A673 (cell line): ENCODE measurements around the gene WIPF3. TPM values are rescaled to one million over a fixed set of nuclear protein-coding genes. Genes with fewer than 3 reads are reported as not detected.
A peak's percentile ranks its signal among the peaks of the same experiment; 100 is the strongest.

Experiments
- BruUV-seq: library from RNA; stranded (reverse); fragments of 400-500 nt; replicated peaks from 2 replicates; lab custom pipeline; 2021; lab: Mats Ljungman, UMichigan
- CTCF ChIA-PET: fragments of 300-600 bp; sonication (Branson Sonifier 250); formaldehyde crosslinking; loops from one replicate; lab custom pipeline; 2022; ENCODE audit warnings: antibody characterized with exemption; lab: Charles Lee
- POLR2A ChIA-PET: fragments of 300-600 bp; sonication (Branson Sonifier 250); formaldehyde crosslinking; loops from one replicate; lab custom pipeline; 2022; ENCODE audit warnings: antibody characterized with exemption; ENCODE audit not compliant: low non-redundant PET; lab: Charles Lee
- DNase-seq: peaks from one replicate; pipeline ENCODE4 v3.0.0-alpha.2; 2015; ENCODE audit warnings: low spot score
- H3K27ac ChIP-seq: fragments of 200-600 bp; sonication (generic); 2 replicates; pipeline ENCODE4 v1.5.1; 2016; ENCODE audit warnings: mixed run types, low read depth, mild to moderate bottlenecking, mixed read lengths, antibody characterized with exemption, low read length; ENCODE audit not compliant: poor library complexity, severe bottlenecking
- H3K27me3 ChIP-seq: fragments of 200-600 bp; sonication (generic); replicated peaks from 2 replicates; pipeline ENCODE4 v1.6.1; 2017; ENCODE audit warnings: mixed run types, low read depth, mild to moderate bottlenecking, mixed read lengths, antibody characterized with exemption, low read length; ENCODE audit not compliant: insufficient read depth, poor library complexity
- H3K36me3 ChIP-seq: fragments of 200-600 bp; sonication (generic); 2 replicates; pipeline ENCODE4 v1.6.1; 2016; ENCODE audit warnings: mixed run types, mild to moderate bottlenecking, mixed read lengths, antibody characterized with exemption, low read length; ENCODE audit not compliant: insufficient read depth, poor library complexity, severe bottlenecking
- H3K4me1 ChIP-seq: fragments of 200-600 bp; sonication (generic); 2 replicates; pipeline ENCODE4 v1.6.1; 2017; ENCODE audit warnings: mixed run types, mild to moderate bottlenecking, mixed read lengths, antibody characterized with exemption, low read length; ENCODE audit not compliant: insufficient read depth, poor library complexity, severe bottlenecking
- H3K4me3 ChIP-seq: fragments of 200-600 bp; sonication (generic); 2 replicates; pipeline ENCODE4 v1.5.1; 2016; ENCODE audit warnings: low read depth, mixed run types, mild to moderate bottlenecking, mixed read lengths, low read length; ENCODE audit not compliant: poor library complexity, severe bottlenecking
- H3K9me3 ChIP-seq: fragments of 200-600 bp; sonication (generic); 2 replicates; pipeline ENCODE4 v1.6.1; 2016; ENCODE audit warnings: mixed run types, low read depth, mild to moderate bottlenecking, mixed read lengths, antibody characterized with exemption, low read length; ENCODE audit not compliant: poor library complexity, severe bottlenecking
- EZH2 ChIP-seq: fragments of 200-600 bp; sonication (generic); IDR thresholded peaks from 2 replicates; pipeline ENCODE4 v1.6.1; 2017; ENCODE audit warnings: borderline replicate concordance, low read depth, mild to moderate bottlenecking, mixed read lengths, antibody characterized with exemption, low read length; ENCODE audit not compliant: poor library complexity, severe bottlenecking
- intact Hi-C: fragments of 100-400 bp; cut with micrococcal nuclease; formaldehyde crosslinking; loops from one replicate; pipeline ENCODE4 v1.10.0; 2022; ENCODE audit not compliant: unreplicated experiment
- total RNA-seq: library from RNA; stranded (reverse); gene quantifications from 2 replicates; pipeline ENCODE4 v1.2.3, GENCODE V29; 2021
- TF ChIP-seq, protein P1 (sequence below): fragments of 300-800, 200-600 bp; sonication (generic); conservative IDR thresholded peaks from 2 replicates; pipeline ENCODE4 v1.5.1; 2017; ENCODE audit warnings: low read depth, mild to moderate bottlenecking, antibody characterized with exemption, low read length, moderate library complexity, mixed read lengths

The WIPF3 gene
- total RNA-seq, 1 experiment from 2014 or later = 0.21 TPM

- ChIA-PET CTCF (no interaction called here), POLR2A (no interaction called here)
- H3K4me3 ChIP-seq = no peak overlapping the region
- H3K36me3 ChIP-seq = no peaks in the 10 kb centered on the region
- intact Hi-C loops = no loop called here
- no TSS peak for BruUV-seq
- no peaks in the 10 kb centered on the region for H3K27me3 ChIP-seq
- no peaks in the 10 kb centered on the region for H3K4me1 ChIP-seq
- H3K9me3 ChIP-seq = no peaks in the 10 kb centered on the region
- no peak for DNase-seq
- H3K27ac ChIP-seq = no peak overlapping the region
- no peak for TF ChIP-seq EZH2
- TF ChIP-seq, protein P1, sequence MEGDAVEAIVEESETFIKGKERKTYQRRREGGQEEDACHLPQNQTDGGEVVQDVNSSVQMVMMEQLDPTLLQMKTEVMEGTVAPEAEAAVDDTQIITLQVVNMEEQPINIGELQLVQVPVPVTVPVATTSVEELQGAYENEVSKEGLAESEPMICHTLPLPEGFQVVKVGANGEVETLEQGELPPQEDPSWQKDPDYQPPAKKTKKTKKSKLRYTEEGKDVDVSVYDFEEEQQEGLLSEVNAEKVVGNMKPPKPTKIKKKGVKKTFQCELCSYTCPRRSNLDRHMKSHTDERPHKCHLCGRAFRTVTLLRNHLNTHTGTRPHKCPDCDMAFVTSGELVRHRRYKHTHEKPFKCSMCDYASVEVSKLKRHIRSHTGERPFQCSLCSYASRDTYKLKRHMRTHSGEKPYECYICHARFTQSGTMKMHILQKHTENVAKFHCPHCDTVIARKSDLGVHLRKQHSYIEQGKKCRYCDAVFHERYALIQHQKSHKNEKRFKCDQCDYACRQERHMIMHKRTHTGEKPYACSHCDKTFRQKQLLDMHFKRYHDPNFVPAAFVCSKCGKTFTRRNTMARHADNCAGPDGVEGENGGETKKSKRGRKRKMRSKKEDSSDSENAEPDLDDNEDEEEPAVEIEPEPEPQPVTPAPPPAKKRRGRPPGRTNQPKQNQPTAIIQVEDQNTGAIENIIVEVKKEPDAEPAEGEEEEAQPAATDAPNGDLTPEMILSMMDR = no peak
These were observed 46.8 kb downstream of the WIPF3 start for GRCh38 chr7:29853072-29853471.

DNA sequence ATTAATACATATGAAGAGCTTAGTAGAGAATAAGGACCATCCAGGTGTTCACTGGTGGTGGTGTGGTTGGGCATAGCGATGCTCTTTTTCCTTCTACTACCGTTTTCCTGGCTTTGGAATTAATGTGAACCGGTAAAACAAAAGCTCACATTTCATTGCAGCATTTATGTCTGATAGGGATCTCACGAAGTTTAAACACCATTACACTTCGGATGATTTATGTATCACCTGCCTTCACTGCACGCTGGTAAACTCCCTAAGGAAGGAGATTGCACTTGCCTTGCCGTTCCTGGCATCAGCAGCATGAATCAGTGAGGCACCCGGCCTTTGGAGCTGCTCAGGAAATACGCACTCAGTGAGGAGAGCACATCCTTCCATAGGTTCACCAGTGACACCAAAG, 47.5 kb downstream of the WIPF3 start:
- peaks cover 4% of the 10 kb centered on the region for H3K4me1 ChIP-seq
- ChIA-PET CTCF (no interaction called here), POLR2A (no interaction called here)
- H3K4me3 ChIP-seq = no peak overlapping the region
- no peaks in the 10 kb centered on the region for H3K36me3 ChIP-seq
- no peak overlapping the region for H3K27ac ChIP-seq
- intact Hi-C loops = no loop called here
- TF ChIP-seq EZH2 = no peak
- TF ChIP-seq, protein P1 = no peak
- BruUV-seq = no TSS peak
- DNase-seq = no peak
- H3K9me3 ChIP-seq = no peaks in the 10 kb centered on the region
- H3K27me3 ChIP-seq = no peaks in the 10 kb centered on the region

- H3K36me3 ChIP-seq = no peaks in the 10 kb centered on the region
- no peaks in the 10 kb centered on the region for H3K9me3 ChIP-seq
- no peak for TF ChIP-seq EZH2
- TF ChIP-seq, protein P1 = peak; percentile 15; the same call in 1 of the 2 replicates
- H3K4me1 ChIP-seq = peaks cover 10% of the 10 kb centered on the region
- intact Hi-C loops = no loop called here
- POLR2A ChIA-PET = no interaction called here
- H3K4me3 ChIP-seq = no peak overlapping the region
- peak; percentile 41 for DNase-seq
- H3K27me3 ChIP-seq = no peaks in the 10 kb centered on the region
- CTCF ChIA-PET = no interaction called here
- BruUV-seq = no TSS peak
- H3K27ac ChIP-seq = no peak overlapping the region
These were observed 48.1 kb downstream of the WIPF3 start for GRCh38 chr7:29854257-29854938.
